Activated CD8-positive, alpha-beta T cell treated with anti-CD3 and anti-CD28 coated beads for 36 hours (primary cell): Measurements from ENCODE around the gene MLKL. TPM values are rescaled to one million over a fixed set of nuclear protein-coding genes. Genes with fewer than 3 reads are reported as not detected.

Experiments
- ATAC-seq: fragments of 200-7000 bp; cut with Tn5 transposase; one replicate; pipeline ENCODE4 v1.10.0; 2021; ENCODE audit warnings: mild to moderate bottlenecking, moderate library complexity
- CTCF ChIA-PET: fragments of 350-600 bp; sonication (Branson Sonifier 250); formaldehyde crosslinking; loops from one replicate; lab custom pipeline; 2021; ENCODE audit warnings: antibody characterized with exemption; lab: Charles Lee
- POLR2A ChIA-PET: fragments of 350-600 bp; sonication (Branson Sonifier 250); formaldehyde crosslinking; loops from one replicate; lab custom pipeline; 2021; ENCODE audit warnings: antibody characterized with exemption; lab: Charles Lee
- DNase-seq: peaks from one replicate; pipeline ENCODE4 v3.0.0-alpha.2; 2020
- H3K27ac Mint-ChIP-seq: one replicate; pipeline ENCODE4 v1.8.0; 2021; ENCODE audit warnings: mild to moderate bottlenecking, mixed read lengths
- H3K27me3 Mint-ChIP-seq: one replicate; pipeline ENCODE4 v1.8.0; 2021; ENCODE audit warnings: mixed read lengths
- H3K36me3 Mint-ChIP-seq: one replicate; pipeline ENCODE4 v1.8.0; 2021; ENCODE audit warnings: low read depth, mixed read lengths
- H3K4me1 Mint-ChIP-seq: one replicate; pipeline ENCODE4 v1.8.0; 2021; ENCODE audit warnings: low read depth, mixed read lengths
- H3K4me3 Mint-ChIP-seq: one replicate; pipeline ENCODE4 v1.8.0; 2021; ENCODE audit warnings: mild to moderate bottlenecking, moderate library complexity, mixed read lengths
- H3K9me3 Mint-ChIP-seq: one replicate; pipeline ENCODE4 v1.8.0; 2021; ENCODE audit warnings: mixed read lengths
- intact Hi-C: fragments of 100-400 bp; cut with micrococcal nuclease; formaldehyde crosslinking; loops from one replicate; pipeline ENCODE4 v1.10.0; 2022
- total RNA-seq, 2 experiments: library from RNA; stranded (reverse); gene quantifications; one replicate each; pipeline ENCODE4 v1.2.3, GENCODE V29; 2021
- TF ChIP-seq, protein P1 (sequence below): fragments of 200-600 bp; IDR thresholded peaks from one replicate; pipeline ENCODE4 v1.8.0; 2022; ENCODE audit warnings: antibody characterized with exemption, mild to moderate bottlenecking

MLKL gene
- total RNA-seq, 2 experiments from 2014 or later, result 18.5 to 18.8 TPM

DNA sequence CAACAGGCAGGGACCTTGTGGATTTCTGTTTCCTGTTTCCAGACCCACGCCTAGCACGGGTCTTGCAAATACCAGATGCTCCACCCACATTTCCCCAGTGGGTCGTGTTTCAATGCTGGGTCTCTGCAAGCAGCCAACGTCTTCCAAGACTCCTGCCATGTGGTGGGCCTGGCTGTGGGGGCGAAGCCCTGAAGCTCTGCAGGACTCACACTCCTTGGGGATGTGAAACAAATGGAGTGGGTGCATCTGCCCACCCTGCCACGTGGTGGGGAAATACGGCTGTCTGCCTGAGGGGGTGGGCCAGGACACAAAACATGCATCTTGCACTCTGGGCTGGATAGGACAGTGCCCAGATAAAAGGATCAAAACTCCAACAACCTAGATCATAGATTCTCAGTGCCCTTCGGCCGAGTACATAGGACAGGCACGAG, 41.4 kb upstream of the MLKL start:
- ChIA-PET CTCF (no interaction called here), POLR2A (no interaction called here)
- Mint-ChIP-seq H3K27ac (no peak overlapping the region), H3K27me3 (no peaks in the 10 kb centered on the region), H3K9me3 (no peaks in the 10 kb centered on the region), H3K4me3 (no peak overlapping the region), H3K36me3 (no peaks in the 10 kb centered on the region), H3K4me1 (no peaks in the 10 kb centered on the region)
- DNase-seq (no peak), ATAC-seq (no peak)
- TF ChIP-seq, protein P1, sequence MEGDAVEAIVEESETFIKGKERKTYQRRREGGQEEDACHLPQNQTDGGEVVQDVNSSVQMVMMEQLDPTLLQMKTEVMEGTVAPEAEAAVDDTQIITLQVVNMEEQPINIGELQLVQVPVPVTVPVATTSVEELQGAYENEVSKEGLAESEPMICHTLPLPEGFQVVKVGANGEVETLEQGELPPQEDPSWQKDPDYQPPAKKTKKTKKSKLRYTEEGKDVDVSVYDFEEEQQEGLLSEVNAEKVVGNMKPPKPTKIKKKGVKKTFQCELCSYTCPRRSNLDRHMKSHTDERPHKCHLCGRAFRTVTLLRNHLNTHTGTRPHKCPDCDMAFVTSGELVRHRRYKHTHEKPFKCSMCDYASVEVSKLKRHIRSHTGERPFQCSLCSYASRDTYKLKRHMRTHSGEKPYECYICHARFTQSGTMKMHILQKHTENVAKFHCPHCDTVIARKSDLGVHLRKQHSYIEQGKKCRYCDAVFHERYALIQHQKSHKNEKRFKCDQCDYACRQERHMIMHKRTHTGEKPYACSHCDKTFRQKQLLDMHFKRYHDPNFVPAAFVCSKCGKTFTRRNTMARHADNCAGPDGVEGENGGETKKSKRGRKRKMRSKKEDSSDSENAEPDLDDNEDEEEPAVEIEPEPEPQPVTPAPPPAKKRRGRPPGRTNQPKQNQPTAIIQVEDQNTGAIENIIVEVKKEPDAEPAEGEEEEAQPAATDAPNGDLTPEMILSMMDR, result no peak
- intact Hi-C loops, result no loop called here

- no peaks in the 10 kb centered on the region for H3K4me1 Mint-ChIP-seq
Measured at GRCh38 chr16:74740795-74741304, 40.2 kb upstream of the MLKL start.

GRCh38 chr16:74739275-74739674, 38.6 kb upstream of the MLKL start:
- ChIA-PET POLR2A (no interaction called here), CTCF (interaction anchor here (3.9 kb wide), 1 partner anchor 12 kb away, joined by 21 read pairs; no protein-coding TSS in a partner anchor)
- no peak for DNase-seq
- ATAC-seq, result no peak
- no peaks in the 10 kb centered on the region for H3K36me3 Mint-ChIP-seq
- no peaks in the 10 kb centered on the region for H3K27me3 Mint-ChIP-seq
- no peaks in the 10 kb centered on the region for H3K4me1 Mint-ChIP-seq
- no peak overlapping the region for H3K27ac Mint-ChIP-seq
- no peaks in the 10 kb centered on the region for H3K9me3 Mint-ChIP-seq
- H3K4me3 Mint-ChIP-seq, result no peak overlapping the region
- TF ChIP-seq, protein P1, result no peak
- intact Hi-C loops, result no loop called here

More at GRCh38 chr16:74740795-74741304, 40.2 kb upstream of the MLKL start:
- H3K4me3 Mint-ChIP-seq, result no peak overlapping the region
- intact Hi-C loops, result no loop called here
- DNase-seq, result peak; percentile 8
- CTCF ChIA-PET, result interaction anchor here (1.0 kb wide), 1 partner anchor 122 kb away, joined by 3 read pairs; no protein-coding TSS in a partner anchor
- ATAC-seq, result no peak
- TF ChIP-seq, protein P1, result no peak
- no peak overlapping the region for H3K27ac Mint-ChIP-seq
- H3K36me3 Mint-ChIP-seq, result no peaks in the 10 kb centered on the region
- POLR2A ChIA-PET, result no interaction called here
- no peaks in the 10 kb centered on the region for H3K9me3 Mint-ChIP-seq
- no peaks in the 10 kb centered on the region for H3K27me3 Mint-ChIP-seq

- Mint-ChIP-seq H3K27ac (no peak overlapping the region), H3K9me3 (no peaks in the 10 kb centered on the region), H3K27me3 (no peaks in the 10 kb centered on the region), H3K36me3 (no peaks in the 10 kb centered on the region), H3K4me3 (no peak overlapping the region), H3K4me1 (no peaks in the 10 kb centered on the region)
- POLR2A ChIA-PET, result interaction anchor here (0.8 kb wide), 1 partner anchor 36 kb away, joined by 3 read pairs; the partner anchor contains the start of gene FA2H
- TF ChIP-seq, protein P1, result no peak
- CTCF ChIA-PET, result interaction anchor here (3.9 kb wide), 1 partner anchor 12 kb away, joined by 21 read pairs; no protein-coding TSS in a partner anchor
- intact Hi-C loops, result no loop called here
- no peak for ATAC-seq
- DNase-seq, result no peak
Measured at GRCh38 chr16:74738816-74739215, 38.2 kb upstream of the MLKL start.

DNA sequence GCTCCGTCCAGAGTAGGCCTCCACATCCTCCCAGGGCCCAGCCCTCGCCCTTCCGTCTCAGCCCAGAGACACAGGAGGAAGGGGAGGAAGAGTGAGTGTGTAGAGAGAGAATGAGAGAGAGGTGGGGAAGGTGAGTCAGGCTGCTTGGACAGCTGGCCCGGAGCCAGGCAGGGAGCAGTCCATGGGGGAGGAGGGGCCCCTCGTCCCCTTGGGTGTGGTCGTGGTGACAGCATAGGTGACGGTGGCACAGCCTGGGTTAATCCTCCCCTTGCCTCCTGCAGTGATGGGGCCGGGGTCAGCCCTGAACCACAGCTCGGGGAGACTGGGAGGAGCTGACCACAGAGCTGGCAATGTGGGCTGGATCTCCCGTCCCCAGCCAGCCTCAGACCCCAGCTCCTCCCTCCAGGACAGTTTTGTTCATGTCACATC, 37.5 kb upstream of the MLKL start:
- ATAC-seq, result no peak
- DNase-seq, result no peak
- no peaks in the 10 kb centered on the region for H3K9me3 Mint-ChIP-seq
- POLR2A ChIA-PET, result interaction anchor here (0.8 kb wide), 1 partner anchor 37 kb away, joined by 3 read pairs; the partner anchor contains the start of gene FA2H
- H3K27me3 Mint-ChIP-seq, result no peaks in the 10 kb centered on the region
- H3K4me1 Mint-ChIP-seq, result no peaks in the 10 kb centered on the region
- H3K27ac Mint-ChIP-seq, result no peak overlapping the region
- no peaks in the 10 kb centered on the region for H3K36me3 Mint-ChIP-seq
- intact Hi-C loops, result no loop called here
- CTCF ChIA-PET, result interaction anchor here (3.9 kb wide), 1 partner anchor 11 kb away, joined by 21 read pairs; no protein-coding TSS in a partner anchor
- H3K4me3 Mint-ChIP-seq, result no peak overlapping the region
- TF ChIP-seq, protein P1, result no peak
